Measurements from ENCODE around the gene EDN2. TPM values are rescaled to one million over a fixed set of nuclear protein-coding genes. Genes with fewer than 3 reads are reported as not detected.

Gene EDN2
- total RNA-seq, 1 experiment from 2014 or later: 0.24 TPM

- H2BK20ac ChIP-seq (ENCODE audit: low read depth, low read length, poor library complexity, severe bottlenecking): no peak overlapping the region
- H3K4me2 ChIP-seq (ENCODE audit: insufficient read depth, insufficient read length, low read length): no peak overlapping the region
- H2AK5ac ChIP-seq (ENCODE audit: insufficient read length, low read length): no peak overlapping the region
- H2BK5ac ChIP-seq (ENCODE audit: insufficient read length, low read length): no peak overlapping the region
- Mint-ChIP-seq H3K4me3 (no peak overlapping the region), H3K27me3 (ENCODE audit: low read depth) (peaks cover 9% of the 10 kb centered on the region), H3K36me3 (ENCODE audit: insufficient read depth in 1 of 3, low read depth in 3 of 3) (peaks cover 0 to 1% (median under 1%) of the 10 kb centered on the region in 3 experiments; a peak in 1 of 7 replicates), H3K9me3 (peaks cover 0 to 5% of the 10 kb centered on the region in 2 experiments; a peak in 1 of 5 replicates), H3K27ac (peak overlapping the region in 1 of 3 experiments; percentile 54; a peak in 1 of 7 replicates), H3K4me1 (peaks cover 13 to 22% of the 10 kb centered on the region in 2 experiments; a peak in 3 of 4 replicates)
- no peak overlapping the region for H3K23ac ChIP-seq (ENCODE audit: insufficient read length, low read depth, low read length)
- no peak overlapping the region for H4K5ac ChIP-seq (ENCODE audit: insufficient read length, low read depth, low read length)
- H3K79me2 ChIP-seq (ENCODE audit: insufficient read depth, low read length): no peaks in the 10 kb centered on the region
- H2BK12ac ChIP-seq (ENCODE audit: insufficient read length, low read depth, low read length): no peak overlapping the region
- no peak overlapping the region for H3K56ac ChIP-seq (ENCODE audit: insufficient read length, low read depth, low read length)
- H3K23me2 ChIP-seq (ENCODE audit: insufficient read length, low read depth, low read length, poor library complexity, severe bottlenecking): no peaks in the 10 kb centered on the region
- no peaks in the 10 kb centered on the region for H3K4me1 ChIP-seq (ENCODE audit: insufficient read depth, low read length)
- H2BK120ac ChIP-seq (ENCODE audit: low read depth, low read length, poor library complexity, severe bottlenecking): no peak overlapping the region
- no peaks in the 10 kb centered on the region for H4K20me1 ChIP-seq (ENCODE audit: control insufficient read depth, insufficient read depth, insufficient read length)
- no CpG with 5 or more reads among the region's 9 CpGs for WGBS (ENCODE audit: extremely low coverage, insufficient read length, low lambda C conversion rate)
- H3K14ac ChIP-seq (ENCODE audit: insufficient read depth, low read length): no peak overlapping the region
- H3K27me3 ChIP-seq (ENCODE audit: insufficient read depth, low read length): no peaks in the 10 kb centered on the region
- no peak overlapping the region for H2AFZ ChIP-seq (ENCODE audit: low read length)
- H3K4ac ChIP-seq (ENCODE audit: low read depth, low read length): no peak overlapping the region
- H3K9me3 ChIP-seq (ENCODE audit: control insufficient read depth, low read depth, low read length): no peaks in the 10 kb centered on the region
- no peaks in the 10 kb centered on the region for H3K79me1 ChIP-seq (ENCODE audit: insufficient read depth, low read depth, low read length, poor library complexity, severe bottlenecking)
- no peak overlapping the region for H4K8ac ChIP-seq (replicated peaks; ENCODE audit: insufficient read length, low read depth, low read length)
- no peak overlapping the region for H4K91ac ChIP-seq (ENCODE audit: insufficient read length, low read depth, low read length)
- no peak for TF ChIP-seq CTCF (conservative IDR thresholded peaks at IDR 0.05)
- H3K27ac ChIP-seq (ENCODE audit: insufficient read length, low read depth, low read length): no peak overlapping the region
- no peak overlapping the region for H3K18ac ChIP-seq (ENCODE audit: insufficient read length, low read depth, low read length)
- no peak overlapping the region for H3T11ph ChIP-seq (ENCODE audit: low read length)
- no peak overlapping the region for H2BK15ac ChIP-seq (ENCODE audit: low read depth, low read length)
- DNase-seq: no peak
- no peak overlapping the region for H3K9ac ChIP-seq (ENCODE audit: extremely low read depth, insufficient read length, low read length)
Observed at GRCh38 chr1:41450747-41451285, 33.7 kb downstream of the EDN2 start.

Measured in H9 (cell line).